ENCODE results near the gene CPLANE1.
"Not testable (repeated sequence)": the region's sequence is repeated elsewhere in the genome, so short reads cannot be mapped to it uniquely, and the experiment has no call there.

CPLANE1 gene

DNA sequence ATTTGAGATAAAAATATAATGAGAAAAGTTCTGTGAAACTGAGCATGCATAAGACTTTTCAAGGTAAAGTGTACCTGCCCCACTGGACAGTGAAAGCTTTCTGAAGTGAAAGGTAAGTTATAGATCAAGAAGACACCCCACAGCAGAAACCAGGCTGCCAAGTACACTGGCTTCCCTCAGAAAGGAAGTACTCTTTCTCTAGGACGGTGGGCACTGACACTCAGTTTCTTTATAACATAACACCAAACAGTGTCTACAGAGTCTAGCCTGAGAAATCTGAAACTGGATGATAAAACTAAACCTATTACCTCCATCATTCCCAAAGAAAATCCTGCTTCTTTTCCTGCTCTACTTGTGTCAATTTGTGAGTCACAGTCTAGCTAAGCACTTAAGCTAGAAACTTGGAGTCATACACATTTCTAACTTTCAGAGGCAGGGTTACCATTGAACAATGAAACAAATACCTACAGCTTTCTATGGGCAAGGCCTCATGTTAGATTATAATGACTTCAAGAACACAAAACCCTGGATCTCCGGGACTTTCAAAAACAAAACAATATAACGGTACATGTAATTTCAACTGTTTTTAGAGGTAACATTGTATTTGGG lies 136.7 kb downstream of the CPLANE1 start:
- DNase-seq: no peak

DNA sequence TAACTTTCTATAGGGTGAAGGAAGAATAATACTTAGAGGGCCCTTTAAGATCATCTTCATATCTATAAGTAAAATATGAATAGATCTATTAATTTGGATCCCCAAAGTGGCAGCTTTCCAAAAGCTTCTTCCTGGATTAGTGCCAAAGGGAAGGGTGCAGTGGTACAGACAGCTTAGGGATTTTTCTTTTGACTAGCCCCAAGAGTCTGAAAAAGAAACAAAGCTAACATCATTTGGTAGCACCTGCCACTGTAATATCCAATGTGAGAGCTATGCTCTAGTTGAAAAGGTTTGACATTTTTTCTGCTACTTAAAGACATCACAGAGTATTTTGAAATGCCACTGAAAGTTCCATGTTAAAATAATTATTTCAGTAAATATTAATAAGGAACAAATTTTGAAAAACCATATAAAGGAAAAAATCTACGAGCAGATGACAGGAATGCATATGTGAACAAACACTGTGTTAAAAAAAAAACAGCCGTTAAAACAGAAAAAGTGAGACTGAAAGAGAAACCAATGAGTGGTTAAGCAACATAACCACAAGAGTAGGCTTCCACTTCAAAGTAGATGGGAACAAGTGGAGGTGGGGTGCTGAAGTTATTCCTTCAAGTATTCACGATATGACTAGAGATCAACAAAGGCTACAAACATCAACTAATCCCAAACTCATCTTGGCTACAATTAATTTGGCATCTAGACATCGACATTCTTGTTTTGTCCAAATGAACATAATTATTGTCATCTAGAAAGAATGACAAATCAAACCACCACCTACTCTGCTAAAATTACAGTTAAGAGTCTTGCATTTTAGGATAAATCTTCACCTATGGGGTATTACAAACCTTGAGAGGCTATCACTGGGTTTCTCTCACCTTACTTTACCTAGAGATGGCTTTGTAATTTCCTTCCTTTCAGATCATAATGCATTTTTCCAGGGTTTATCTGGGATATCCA lies 137.5 kb downstream of the CPLANE1 start:
- no peak for DNase-seq

- DNase-seq: no peak
These were observed 139.0 kb downstream of the CPLANE1 start for GRCh38 chr5:37110135-37110534.

GRCh38 chr5:37109338-37109737 lies 139.8 kb downstream of the CPLANE1 start:
- no peak for DNase-seq

DNA sequence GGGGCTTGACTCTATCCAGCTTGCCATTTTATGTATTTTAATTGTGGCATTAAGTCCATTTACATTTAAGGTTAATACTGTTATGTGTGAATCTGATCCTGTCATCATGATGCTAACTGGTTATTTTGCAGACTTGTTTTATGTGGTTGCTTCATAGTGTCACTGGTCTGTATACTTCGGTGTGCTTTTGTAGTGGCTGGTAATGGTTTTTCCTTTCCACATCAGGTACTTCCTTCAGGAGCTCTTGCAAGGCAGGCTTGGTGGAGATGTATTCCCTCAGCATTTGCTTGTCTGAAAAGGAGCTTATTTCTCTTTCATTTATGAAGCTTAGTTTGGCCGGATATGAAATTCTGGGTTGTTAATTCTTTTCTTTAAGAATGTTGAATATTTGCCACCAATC lies 145.9 kb downstream of the CPLANE1 start:
- DNase-seq: no peak

DNA sequence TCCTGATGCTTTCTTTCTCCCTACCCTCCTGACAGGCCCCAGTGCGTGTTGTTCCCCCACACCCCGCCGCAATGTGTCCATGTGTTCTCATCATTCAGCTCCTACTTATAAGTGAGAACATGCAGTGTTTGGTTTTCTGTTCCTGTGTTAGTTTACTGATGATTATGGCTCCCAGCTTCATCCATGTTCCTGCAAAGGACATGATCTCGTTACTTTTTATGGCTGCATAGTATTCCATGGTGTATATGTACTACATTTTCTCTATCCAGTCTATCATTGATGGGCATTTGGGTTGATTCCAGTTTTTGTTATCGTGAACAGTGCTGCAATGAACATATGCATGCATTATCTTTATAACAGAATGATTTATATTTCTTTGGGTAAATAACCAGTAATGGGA lies 149.9 kb downstream of the CPLANE1 start:
- DNase-seq: not testable (repeated sequence)

DNA sequence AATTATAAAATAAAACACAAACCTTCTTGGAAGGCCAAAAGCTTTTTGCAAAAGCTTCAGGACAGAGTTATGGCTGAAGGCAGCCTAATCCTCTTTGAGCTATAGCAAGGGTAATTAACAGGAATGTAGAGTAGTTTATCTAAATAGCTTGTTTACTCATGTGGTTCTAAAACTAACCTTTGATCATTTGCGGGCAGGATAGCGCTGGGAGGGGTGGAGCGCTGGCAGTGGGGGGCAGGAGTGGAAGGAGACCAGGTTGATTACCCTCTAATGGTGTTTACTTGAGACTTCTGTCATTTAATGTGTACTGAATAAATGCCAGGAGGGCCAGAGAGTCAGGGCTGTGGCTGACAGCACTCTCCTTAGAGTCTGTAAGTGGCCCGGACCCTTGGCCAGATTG lies 155.4 kb downstream of the CPLANE1 start:
- not testable (repeated sequence) for DNase-seq

- DNase-seq: no peak
These were observed 158.4 kb downstream of the CPLANE1 start for GRCh38 chr5:37090781-37091180.

GRCh38 chr5:37090123-37090726 lies 159.0 kb downstream of the CPLANE1 start:
- no peak for DNase-seq

- DNase-seq: no peak
These were observed 161.2 kb downstream of the CPLANE1 start for GRCh38 chr5:37088009-37088408.

DNA sequence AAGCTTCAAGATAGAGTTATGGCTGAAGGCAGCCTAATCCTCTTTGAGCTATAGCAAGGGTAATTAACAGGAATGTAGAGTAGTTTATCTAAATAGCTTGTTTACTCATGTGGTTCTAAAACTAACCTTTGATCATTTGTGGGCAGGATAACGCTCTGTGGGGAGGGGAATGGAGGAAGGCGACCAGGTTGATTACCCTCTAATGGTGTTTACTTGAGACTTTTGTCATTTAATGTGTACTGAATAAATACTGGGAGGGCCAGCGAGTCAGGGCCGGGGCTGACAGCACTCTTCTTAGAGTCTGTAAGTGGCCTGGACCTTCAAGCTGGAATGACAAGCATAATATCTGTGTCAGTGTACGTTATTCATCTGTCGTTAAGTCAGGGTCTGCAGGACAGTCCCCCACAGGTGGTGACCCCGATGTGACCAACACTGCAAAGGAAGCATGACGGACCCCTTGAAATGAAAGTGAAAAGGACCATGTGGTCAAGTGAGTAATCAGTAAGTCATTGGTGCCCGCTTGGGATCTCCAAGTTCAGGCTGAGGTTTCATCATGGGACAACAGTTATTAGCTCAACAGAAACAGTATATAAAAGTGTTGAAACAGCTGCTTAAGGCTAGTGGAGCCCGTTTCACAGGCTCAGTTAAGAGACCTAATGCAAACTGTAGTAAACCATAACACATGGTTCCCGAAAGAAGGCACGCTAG lies 162.6 kb downstream of the CPLANE1 start:
- no peak for DNase-seq

GRCh38 chr5:37086026-37086425 lies 163.2 kb downstream of the CPLANE1 start:
- DNase-seq: not testable (repeated sequence)

DNA sequence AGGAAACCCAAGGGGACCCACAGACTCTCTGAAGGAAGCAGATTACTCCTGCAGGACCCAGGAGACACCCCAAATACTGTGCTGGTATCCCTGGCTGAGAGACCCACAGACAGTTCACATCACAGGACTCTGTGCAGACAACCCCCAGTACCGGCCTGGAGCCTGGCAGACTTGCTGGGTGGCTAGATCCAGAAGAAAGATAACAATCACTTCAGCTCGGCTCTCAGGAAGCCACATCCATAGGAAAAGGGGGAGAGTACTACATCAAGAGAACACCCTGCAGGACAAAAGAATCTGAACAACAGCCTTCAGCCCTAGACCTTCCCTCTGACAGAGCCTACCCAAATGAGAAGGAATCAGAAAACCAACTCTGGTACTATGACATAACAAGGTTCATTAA lies 166.2 kb downstream of the CPLANE1 start:
- not testable (repeated sequence) for DNase-seq

DNA sequence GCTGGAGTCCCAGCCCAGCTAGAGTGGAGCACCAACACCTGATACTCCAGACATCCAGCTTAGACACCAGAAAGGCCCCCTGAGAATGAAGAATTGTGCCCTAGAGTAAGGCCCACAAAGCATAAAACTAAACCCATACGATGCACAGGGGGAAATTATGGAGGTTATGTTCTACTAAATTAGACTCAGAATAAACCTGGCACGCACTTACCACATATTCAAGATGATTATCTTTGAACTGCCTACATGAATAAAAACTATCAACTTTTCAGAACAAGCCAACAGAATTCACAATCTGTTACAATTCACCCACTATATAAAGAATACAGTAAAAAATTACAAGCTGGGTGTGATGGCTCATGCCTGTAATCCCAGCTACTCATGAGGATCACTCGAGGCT lies 168.5 kb downstream of the CPLANE1 start:
- DNase-seq: no peak

DNA sequence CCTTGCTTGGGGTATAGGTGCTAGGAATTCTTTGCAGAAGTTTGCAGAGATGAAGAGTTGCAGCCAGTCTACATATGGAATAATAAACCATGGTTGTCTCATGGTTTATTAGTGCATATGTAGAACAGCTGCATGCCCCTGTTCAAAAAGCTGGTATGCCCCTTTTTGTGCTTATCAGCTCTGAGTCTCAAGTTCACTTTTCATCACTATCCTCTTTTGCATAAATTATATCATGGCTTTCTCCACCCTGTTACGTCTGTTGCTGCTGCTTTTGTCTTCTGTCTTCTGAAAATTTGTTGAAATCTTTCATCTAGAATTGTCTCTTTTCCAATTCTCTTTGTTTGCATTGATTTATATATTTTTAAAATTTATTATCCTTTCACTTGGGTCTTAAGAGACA lies 172.0 kb downstream of the CPLANE1 start:
- DNase-seq: no peak

GRCh38 chr5:37075399-37075950 lies 173.7 kb downstream of the CPLANE1 start:
- DNase-seq: no peak

DNA sequence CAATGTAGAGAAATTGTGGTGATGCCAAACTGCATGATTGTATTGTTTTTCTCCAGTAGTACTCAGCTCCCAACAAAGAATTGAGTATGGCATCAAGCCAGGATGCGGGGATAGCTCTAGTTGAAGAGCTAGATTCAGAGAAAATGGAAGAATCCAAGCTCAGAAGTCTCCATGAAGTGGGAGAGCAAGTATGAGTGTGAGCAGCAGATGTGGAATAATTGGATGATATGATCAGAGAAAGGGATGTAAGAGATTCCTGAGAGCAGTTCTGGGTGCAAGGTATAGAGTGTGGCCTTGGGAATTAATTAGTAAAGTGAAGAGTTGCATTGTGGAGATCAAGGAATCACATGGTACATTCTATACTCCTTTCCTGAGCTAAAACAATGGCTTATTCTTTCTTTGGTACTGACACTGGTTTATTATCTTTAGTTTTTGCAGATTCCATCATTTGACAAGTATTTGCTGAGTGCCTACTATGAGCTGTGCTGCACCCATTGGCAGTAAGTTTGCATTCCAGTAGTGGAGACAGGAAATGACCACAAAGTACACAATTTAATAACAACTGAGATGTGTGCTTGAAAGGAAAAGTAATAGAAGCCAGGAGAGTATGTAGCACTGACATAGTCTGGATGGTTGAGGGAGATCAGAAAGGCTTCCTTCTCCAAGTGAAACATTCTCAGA lies 177.1 kb downstream of the CPLANE1 start:
- no peak for DNase-seq

GRCh38 chr5:37071487-37071886 lies 177.7 kb downstream of the CPLANE1 start:
- no peak for DNase-seq

GRCh38 chr5:37064442-37064841 lies 184.7 kb downstream of the CPLANE1 start:
- DNase-seq: no peak

DNA sequence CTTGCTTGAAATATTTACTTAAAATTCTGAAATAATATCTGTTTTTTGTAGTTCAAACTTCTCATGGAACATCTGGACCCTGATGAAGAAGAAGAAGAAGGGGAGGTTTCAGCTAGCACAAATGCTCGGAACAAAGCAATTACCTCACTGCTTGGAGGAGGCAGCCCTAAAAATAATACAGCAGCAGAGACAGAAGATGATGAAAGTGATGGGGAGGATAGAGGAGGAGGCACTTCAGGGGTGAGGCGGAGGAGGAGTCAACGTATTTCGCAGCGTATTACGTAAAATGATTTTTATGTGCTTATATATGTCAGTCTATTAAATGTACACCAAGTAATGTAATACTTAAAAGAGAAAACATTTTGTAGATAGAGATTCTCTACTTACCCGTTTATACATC lies 185.4 kb downstream of the CPLANE1 start:
- DNase-seq: no peak

DNA sequence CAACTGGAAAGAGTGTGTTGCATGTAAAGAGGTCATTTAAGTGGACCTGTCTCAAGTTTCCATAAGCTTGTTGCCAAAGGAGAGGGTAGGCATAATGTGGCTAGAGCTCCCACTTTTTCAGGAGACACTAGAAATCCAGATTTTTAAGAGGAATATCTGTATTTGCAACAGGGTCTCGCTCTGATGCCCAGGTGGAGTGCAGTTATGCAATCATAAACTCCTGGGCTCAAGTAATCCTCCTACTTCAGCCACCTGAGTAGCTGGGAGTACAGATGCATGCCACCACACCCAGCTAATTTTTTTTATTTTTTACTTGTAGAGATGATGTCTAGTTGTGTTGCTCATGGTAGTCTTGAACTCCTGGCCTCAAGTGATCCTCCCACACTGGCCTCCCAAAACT lies 189.1 kb downstream of the CPLANE1 start:
- no peak for DNase-seq

DNA sequence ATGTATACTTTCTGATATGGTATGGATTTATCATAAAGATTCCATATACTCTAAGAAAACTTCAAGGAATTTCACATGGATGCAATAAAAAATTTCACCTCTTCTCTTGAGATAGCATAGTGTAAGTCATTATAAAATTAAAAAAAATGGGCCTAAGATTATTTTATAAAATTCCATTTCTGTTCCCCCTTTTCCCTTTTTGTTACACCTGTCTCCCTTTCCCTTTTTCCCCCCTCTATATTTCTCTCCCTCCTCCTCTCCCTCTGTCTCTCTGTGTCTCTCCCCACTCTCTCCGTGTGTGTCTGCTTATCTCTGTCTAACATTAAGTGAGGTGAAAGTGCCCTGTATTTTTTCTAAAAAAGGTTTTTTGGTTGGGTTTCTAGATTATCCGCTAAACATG lies 192.4 kb downstream of the CPLANE1 start:
- no peak for DNase-seq

Data from NCI-H2029 treated with DMSO at 0.1 percent for 48 hours (cell line).